Esophagus squamous epithelium (tissue), 5 donors: ENCODE measurements around the gene GRK1. TPM values are rescaled to one million over a fixed set of nuclear protein-coding genes. Genes with fewer than 3 reads are reported as not detected.

ENCODE experiments used
- DNase-seq: peaks from one replicate; lab custom pipeline; 2025; lab: John Stamatoyannopoulos, UW
- H3K27ac ChIP-seq, 4 donors: fragments of 200-600 bp; sonication (generic); one replicate each; pipeline ENCODE4 v1.5.1; 2016 to 2019; ENCODE audit warnings: mild to moderate bottlenecking in 1 of 4
- H3K27me3 ChIP-seq, 4 donors: fragments of 200-600 bp; sonication (generic); 1 replicate in 3 of 4; 2 replicates in 1 of 4; pipeline versions ENCODE4 v1.5.1 to v1.6.0; 2017 to 2021; ENCODE audit warnings: antibody characterized with exemption in 1 of 4
- H3K36me3 ChIP-seq, 3 donors: fragments of 200-600 bp; sonication (generic); one replicate each; pipeline ENCODE4 v1.5.1; 2016 to 2019
- H3K4me1 ChIP-seq, 3 donors: fragments of 200-600 bp; sonication (generic); one replicate each; pipeline ENCODE4 v1.5.1; 2017 to 2019
- H3K4me3 ChIP-seq, 4 donors: fragments of 200-600 bp; sonication (generic); 1 replicate in 3 of 4; 2 replicates in 1 of 4; pipeline ENCODE4 v1.5.1; 2016 to 2019; ENCODE audit warnings: mild to moderate bottlenecking in 2 of 4, moderate library complexity in 1 of 4
- H3K9me3 ChIP-seq, 3 donors: fragments of 200-600 bp; sonication (generic); one replicate each; pipeline ENCODE4 v1.5.1; 2016 to 2019
- CTCF ChIP-seq, 6 experiments: fragments of 450-650 bp in 4 of 6; fragments of 200-600 bp in 2 of 6; sonication (generic) in 2 of 6; IDR thresholded peaks; one replicate each; pipeline ENCODE4 v1.5.1; 2016 to 2019; ENCODE audit warnings: antibody characterized with exemption in 6 of 6, mild to moderate bottlenecking in 4 of 6, moderate library complexity in 4 of 6
- POLR2A ChIP-seq, 4 donors: fragments of 450-650 bp; IDR thresholded peaks; one replicate each; pipeline ENCODE4 v1.6.1; 2017; ENCODE audit warnings: antibody characterized with exemption in 4 of 4, mild to moderate bottlenecking in 4 of 4, moderate library complexity in 3 of 4
- WGBS, 2 donors: methylation state at CpG; one replicate each; pipeline ENCODE4 v1.1.5; 2018; 5-methylcytosine and 5-hydroxymethylcytosine counted together
- intact Hi-C: fragments of 100-400 bp; cut with DNase I; formaldehyde crosslinking; loops from one replicate; pipeline ENCODE4 v1.15.0; 2022
- total RNA-seq, 4 donors: library from RNA; depleted of rRNA; stranded (reverse); fragments of >200 nt; gene quantifications; one replicate each; pipeline ENCODE4 v1.1.0, GENCODE V29; 2016
- donor health status: DM: yes; HTN: yes; CAD: no.

The GRK1 gene
- total RNA-seq, 4 donors from 2014 or later = not detected

GRCh38 chr13:113739527-113740285 lies 72.7 kb downstream of the GRK1 start:
- intact Hi-C loops = no loop called here
- no peaks in the 10 kb centered on the region for H3K9me3 ChIP-seq
- DNase-seq = no peak
- H3K4me3 ChIP-seq = no peak overlapping the region
- H3K27me3 ChIP-seq = peaks cover 0 to 62% (median 0%) of the 10 kb centered on the region in 4 donors
- no peak overlapping the region for H3K27ac ChIP-seq
- H3K36me3 ChIP-seq = no peaks in the 10 kb centered on the region
- WGBS, 2 donors = 79 to 82% methylated on average over 7 to 11 of the region's 22 CpGs
- TF ChIP-seq CTCF (IDR thresholded peaks at IDR 0.05) (no peak), POLR2A (IDR thresholded peaks at IDR 0.05) (no peak)
- H3K4me1 ChIP-seq = peaks cover 0 to 13% (median 3%) of the 10 kb centered on the region in 3 donors

- H3K36me3 ChIP-seq = no peaks in the 10 kb centered on the region
- WGBS, 2 donors = 73 to 84% methylated on average over 7 to 9 of the region's 9 CpGs
- peaks cover 0 to 13% (median 3%) of the 10 kb centered on the region in 3 donors for H3K4me1 ChIP-seq
- H3K9me3 ChIP-seq = no peaks in the 10 kb centered on the region
- intact Hi-C loops = no loop called here
- DNase-seq = no peak
- peaks cover 0 to 62% (median 0%) of the 10 kb centered on the region in 4 donors for H3K27me3 ChIP-seq
- no peak overlapping the region for H3K27ac ChIP-seq
- TF ChIP-seq CTCF (IDR thresholded peaks at IDR 0.05) (no peak), POLR2A (IDR thresholded peaks at IDR 0.05) (no peak)
- no peak overlapping the region for H3K4me3 ChIP-seq
Measured at GRCh38 chr13:113740286-113740556, 73.2 kb downstream of the GRK1 start.

- intact Hi-C loops = no loop called here
- Histone ChIP-seq H3K4me1 (peaks cover 0 to 13% (median 3%) of the 10 kb centered on the region in 3 donors), H3K9me3 (no peaks in the 10 kb centered on the region), H3K27me3 (peaks cover 0 to 61% (median 0%) of the 10 kb centered on the region in 4 donors), H3K4me3 (no peak overlapping the region), H3K36me3 (no peaks in the 10 kb centered on the region), H3K27ac (no peak overlapping the region)
- TF ChIP-seq POLR2A (IDR thresholded peaks at IDR 0.05) (no peak), CTCF (IDR thresholded peaks at IDR 0.05) (no peak)
- WGBS, 2 donors = 84% methylated on average over 7 to 10 of the region's 16 CpGs
- no peak for DNase-seq
Measured at GRCh38 chr13:113740661-113741060, 73.6 kb downstream of the GRK1 start.

GRCh38 chr13:113741191-113741668 lies 74.2 kb downstream of the GRK1 start:
- intact Hi-C loops = no loop called here
- WGBS, 2 donors = 68 to 70% methylated on average over 14 to 15 of the region's 15 CpGs
- Histone ChIP-seq H3K27ac (no peak overlapping the region), H3K36me3 (no peaks in the 10 kb centered on the region), H3K4me3 (no peak overlapping the region), H3K27me3 (peaks cover 0 to 55% (median 0%) of the 10 kb centered on the region in 4 donors), H3K4me1 (peaks cover 0 to 13% (median 3%) of the 10 kb centered on the region in 3 donors), H3K9me3 (no peaks in the 10 kb centered on the region)
- DNase-seq = no peak
- TF ChIP-seq CTCF (IDR thresholded peaks at IDR 0.05) (no peak), POLR2A (IDR thresholded peaks at IDR 0.05) (no peak)

- H3K27ac ChIP-seq = no peak overlapping the region
- H3K27me3 ChIP-seq = peaks cover 0 to 50% (median 0%) of the 10 kb centered on the region in 4 donors
- intact Hi-C loops = no loop called here
- no peak overlapping the region for H3K4me3 ChIP-seq
- H3K9me3 ChIP-seq = no peaks in the 10 kb centered on the region
- no peak for DNase-seq
- no peak for TF ChIP-seq CTCF (IDR thresholded peaks at IDR 0.05)
- no peak for TF ChIP-seq POLR2A (IDR thresholded peaks at IDR 0.05)
- H3K36me3 ChIP-seq = no peaks in the 10 kb centered on the region
- peaks cover 0 to 13% (median 3%) of the 10 kb centered on the region in 3 donors for H3K4me1 ChIP-seq
- WGBS, 2 donors = 27% methylated on average over 6 of the region's 15 CpGs; no CpG with 5 or more reads in 1 of the 2 donors
Measured at GRCh38 chr13:113742000-113742441, 75.0 kb downstream of the GRK1 start.
